ENCODE results near the gene RPE.

Gene RPE

DNA sequence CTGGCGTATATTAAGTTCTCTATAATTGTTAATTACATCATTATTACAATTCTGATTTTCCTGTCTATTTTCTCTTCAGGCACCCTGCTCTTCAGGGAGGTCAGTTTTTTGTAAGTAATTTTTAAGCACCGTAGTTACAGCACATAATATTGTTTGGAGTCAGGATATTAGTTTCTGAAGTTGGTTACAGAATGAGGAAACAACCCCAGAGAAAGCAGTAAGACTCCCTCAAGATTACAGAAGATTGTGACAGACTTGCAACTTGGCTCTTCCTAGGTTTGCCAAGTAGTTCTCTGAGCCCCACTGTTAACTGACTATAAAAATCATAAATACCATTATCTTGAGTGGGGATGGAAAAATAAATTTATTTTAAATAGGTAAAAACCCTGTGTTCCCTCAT, 921 bp downstream of the RPE start:
- peak; percentile 83 for DNase-seq

DNA sequence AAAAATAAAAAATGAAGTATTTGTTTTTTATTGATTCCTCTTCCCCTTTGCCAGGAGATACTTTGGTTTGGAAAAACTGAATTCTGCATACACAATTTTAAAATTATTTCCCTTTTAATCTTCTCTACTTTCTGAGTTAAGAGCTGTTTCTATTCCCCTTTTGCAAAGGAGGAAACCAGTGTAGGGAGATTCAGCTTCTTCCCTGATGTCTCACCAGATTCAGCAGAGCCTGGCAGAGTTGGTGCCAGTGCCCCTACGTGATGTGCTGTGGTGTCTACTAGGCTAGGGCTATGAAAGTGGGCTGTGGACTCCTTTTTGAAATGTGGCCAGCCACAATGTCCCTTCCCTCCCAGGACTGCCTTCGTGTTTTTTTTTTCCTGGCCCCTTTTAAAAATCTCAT, 2.4 kb downstream of the RPE start:
- DNase-seq = peak; percentile 80

DNA sequence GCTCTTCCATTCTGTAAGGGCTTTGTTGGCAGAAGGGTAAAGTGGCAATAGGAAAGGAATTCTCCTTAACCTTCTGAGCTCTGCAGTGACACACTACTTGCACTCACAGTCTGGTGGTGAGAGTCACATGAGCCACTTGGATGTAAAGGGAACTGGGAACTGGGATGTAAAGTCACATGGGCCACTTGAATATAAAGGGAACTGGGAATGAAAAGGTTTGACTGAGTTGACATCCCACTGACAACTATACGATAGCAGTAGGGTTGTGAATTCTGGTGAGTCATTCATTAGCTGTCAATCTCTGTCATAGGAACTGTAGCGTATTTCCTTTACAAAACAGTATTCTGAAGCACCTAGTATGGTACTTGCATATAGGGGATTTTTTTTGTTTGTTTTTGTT, 5.5 kb downstream of the RPE start:
- peak; percentile 92 for DNase-seq

DNA sequence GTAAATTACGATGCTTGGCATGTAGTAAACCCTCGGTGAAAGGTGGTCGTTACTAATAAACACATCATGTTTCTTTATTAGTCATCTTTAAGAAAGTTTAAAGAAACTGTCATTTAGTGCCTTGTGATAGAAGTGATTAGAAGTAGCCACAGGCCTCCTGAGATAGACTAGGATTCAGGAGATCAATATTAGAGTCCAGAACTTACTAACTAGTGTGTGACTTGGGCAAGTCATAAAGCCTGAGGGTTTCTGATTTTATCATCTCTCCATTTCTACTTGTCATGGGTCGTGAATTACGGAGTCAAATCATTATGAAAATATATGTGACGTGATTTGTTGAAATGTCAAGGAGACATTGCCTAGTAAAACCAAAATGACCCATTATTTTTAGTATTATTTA, 6.7 kb downstream of the RPE start:
- DNase-seq = no peak

DNA sequence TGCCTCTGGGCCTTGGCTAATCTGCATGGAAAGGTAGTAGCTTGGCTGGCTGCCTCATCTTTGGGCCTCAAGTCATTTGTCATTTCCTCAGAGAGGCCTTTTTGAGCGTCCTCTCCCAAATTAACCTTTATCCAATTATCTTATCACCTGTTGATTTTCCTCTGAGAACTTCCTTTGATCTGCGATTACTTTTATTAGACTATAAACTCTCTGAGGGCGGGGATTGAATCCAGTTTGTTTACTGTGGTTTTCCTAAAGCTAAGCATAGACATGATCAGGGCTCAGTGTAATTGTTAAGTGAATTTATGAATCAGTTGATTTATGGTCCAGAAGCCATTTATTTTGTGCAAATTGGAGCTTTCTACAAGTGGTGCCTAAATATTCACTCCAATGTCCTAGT, 7.5 kb downstream of the RPE start:
- no peak for DNase-seq

DNA sequence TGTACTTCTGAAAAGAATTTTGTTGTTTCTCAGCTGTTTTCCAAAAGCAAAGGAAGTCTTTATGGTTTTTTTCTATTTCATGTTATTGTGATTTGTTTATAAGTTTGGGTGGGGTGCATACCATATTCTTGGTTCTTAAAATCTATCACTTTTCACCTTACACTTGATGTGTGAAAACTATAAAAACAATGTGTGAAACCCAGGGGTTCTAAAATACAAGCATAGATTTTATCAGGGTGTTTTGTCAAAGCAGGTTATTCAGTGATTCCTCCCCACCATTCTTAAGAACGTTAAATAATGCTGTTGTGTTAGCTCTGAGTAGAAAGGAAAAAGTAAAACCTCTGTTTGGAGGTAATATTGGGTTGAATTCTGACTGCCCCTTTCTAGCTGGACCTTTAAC, 17.7 kb downstream of the RPE start:
- DNase-seq = no peak

DNA sequence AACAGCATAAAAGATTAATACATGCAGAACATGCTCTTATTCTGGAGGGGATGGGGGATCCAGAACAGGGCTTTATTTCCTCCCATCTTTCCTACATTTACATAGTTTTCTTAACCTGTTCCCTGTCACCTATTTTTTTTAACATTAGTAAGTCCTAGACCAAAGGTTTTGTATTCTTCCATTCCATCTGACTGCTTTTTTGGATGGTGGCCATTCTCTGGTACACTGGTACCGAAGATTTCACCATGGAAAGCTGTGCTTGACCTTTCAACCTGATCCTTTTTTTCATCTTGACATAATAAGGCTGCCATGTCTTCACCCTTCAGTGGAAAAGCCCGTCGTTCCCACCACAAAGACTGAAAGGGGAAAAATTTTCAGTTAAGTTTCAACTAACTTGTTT, 20.4 kb downstream of the RPE start:
- no peak for DNase-seq

DNA sequence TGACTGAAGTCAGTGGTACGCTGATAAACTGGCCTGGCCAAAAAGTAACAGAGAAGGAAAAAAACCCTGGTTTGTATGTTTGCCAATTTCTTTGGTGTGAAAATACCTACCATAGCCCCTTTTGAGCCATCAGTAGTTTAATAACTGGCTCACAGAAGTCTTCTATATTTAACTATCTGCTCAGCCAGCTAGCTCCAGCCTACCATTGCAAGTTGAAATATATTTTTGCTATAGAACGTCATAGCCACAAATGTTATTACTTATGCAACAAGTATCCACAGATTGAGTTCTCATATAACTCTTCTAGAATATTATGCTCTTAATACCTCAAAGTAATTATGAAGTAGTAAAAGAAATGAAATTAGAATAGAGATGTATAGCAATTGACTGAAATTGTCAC, 25.2 kb downstream of the RPE start:
- DNase-seq = no peak

DNA sequence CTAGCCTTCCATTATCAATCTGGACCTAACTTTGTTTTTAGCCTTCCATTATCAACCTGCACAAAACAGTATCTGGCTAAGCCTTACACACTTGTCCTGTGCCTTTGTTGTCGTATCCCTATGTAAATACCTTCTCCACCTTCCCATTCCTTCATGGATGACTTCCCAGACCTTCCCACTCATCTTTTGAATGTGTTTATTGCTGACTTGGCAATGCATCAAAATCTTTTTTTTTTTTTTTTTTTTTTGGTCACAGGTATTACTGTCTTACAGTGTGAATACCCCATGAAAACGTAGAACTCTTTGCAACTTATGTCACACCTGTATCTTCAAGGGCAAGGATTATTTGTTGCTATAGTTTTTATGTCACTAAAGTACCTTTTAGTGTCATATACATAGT, 25.7 kb downstream of the RPE start:
- no peak for DNase-seq

DNA sequence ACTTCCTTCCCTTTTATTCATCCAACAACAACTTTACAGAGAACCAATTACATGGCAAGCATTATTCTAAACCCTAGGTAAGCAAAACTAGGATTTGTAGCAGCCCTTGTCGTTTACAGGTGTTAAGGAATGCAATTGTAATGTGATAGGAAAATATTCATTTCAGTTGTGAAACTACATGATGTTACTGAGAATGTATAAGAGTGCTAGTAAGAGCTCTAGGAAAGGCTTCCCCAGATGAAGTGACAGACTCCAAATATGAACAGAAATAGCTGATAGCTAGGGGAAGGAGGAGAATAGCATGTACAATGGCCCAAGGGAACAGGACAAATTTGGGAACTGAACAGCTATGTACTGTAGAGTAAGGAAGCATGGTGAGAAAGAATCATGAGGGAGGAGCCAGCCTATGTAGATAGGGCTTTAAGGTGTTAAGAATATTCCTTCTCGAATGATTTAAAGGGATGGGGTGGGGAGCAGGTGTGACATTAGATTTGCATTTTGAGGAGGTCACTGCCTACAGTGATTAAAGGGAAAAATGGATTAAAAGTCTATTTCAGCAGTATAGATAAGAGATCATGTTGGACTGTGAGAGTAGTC, 31.7 kb downstream of the RPE start:
- DNase-seq = no peak

DNA sequence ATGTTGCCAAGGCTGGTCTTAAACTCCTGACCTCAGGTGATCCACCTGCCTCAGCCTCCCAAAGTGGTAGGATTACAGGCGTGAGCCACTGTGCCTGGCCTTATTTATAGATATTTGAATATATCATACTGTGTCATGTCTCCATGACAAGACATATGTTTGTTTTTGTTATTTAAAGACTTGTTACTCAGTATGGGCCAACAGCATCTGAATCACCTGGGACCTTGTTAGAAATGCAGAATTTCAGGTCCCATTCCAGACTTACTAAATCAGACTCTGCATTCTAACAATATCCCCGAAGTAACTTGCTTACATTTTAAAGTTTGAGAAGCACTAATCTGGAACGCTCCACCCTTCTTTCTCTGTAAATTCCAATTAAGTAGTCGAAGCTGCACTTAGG, 33.2 kb downstream of the RPE start:
- no peak for DNase-seq

DNA sequence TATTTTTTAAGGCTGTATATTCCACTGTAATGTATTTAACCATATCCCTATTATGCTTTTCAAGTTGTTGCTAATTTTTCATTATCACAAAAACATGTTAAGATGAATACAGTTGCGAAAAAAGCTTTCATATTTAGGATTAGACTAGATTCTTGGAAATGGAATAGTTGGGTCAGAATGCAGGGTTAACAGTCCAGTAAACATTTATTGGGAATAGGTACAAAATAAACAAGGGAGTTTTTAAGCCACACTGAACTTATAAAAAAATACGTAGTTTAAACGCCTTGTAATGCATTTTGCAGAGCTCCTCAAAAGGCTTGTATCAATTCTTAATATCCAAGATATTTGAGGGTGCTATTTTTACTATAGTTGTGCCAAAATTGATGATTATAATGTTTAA, 35.6 kb downstream of the RPE start:
- no peak for DNase-seq

DNA sequence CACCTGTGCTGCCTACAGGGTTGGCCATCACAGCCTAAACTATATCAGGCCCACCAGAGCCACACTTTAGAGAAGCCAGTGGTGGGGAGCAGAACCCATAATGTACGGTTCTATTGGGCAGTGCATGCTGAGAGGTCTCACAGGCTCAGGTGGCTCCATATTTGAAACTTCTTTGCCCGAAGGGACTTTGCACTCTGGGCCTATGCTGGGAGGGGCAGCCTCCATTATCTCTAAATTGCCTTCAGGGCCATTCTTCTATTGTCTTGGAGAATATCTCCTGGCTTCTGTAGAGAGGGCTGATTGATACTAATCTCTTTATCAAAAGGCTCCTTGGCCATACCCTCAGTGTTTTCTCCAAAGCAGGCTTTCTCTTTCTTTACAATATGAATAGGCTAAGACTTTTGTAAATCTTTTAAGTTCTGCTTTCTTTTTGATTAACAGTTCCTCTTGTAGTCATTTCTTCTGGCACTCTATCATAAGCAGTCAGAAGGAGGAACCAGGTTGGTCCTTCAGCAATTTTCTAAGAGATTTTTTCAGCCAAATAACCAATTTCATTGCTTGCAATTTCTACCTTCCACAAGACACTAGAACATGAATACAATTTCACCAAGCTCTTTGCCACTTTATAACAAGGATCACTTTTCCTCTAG, 44.5 kb downstream of the RPE start:
- DNase-seq = peak; percentile 61

DNA sequence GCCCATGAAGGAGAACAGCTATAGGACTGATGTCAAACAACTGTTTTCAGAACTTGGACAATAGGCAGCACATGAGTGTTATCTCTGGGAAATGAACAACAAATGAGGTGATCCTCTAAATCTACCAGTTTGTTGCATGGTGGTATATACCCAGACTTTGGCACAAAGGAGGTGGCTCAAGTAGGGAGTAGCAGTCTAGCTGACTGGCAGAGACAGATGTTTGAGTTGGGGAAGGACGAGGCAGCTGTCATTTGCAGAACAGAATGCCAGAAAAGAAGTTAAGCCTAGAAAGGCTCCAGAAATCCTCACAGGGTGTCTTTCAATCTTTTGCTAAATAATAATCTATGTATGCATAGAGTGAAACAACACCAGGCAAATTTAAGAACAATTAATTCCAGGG, 47.4 kb downstream of the RPE start:
- DNase-seq = no peak

DNA sequence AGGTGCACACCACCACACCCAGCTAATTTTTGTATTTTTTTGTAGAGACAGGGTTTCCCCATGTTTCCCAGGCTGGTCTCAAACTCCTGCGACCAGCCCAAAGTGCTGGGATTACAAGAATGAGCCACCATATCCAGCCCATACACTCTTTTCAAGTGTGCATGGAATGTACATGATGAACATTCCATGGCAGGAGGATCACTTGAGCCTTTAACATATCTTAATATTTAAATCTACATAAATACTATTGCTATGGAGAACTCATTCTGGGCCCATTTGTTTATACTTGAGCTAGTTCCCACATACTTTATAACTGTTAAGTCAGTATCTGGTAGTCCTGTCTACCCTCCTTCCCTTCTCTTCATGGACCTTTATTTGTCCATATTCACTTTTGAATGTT, 48.4 kb downstream of the RPE start:
- DNase-seq = no peak

DNA sequence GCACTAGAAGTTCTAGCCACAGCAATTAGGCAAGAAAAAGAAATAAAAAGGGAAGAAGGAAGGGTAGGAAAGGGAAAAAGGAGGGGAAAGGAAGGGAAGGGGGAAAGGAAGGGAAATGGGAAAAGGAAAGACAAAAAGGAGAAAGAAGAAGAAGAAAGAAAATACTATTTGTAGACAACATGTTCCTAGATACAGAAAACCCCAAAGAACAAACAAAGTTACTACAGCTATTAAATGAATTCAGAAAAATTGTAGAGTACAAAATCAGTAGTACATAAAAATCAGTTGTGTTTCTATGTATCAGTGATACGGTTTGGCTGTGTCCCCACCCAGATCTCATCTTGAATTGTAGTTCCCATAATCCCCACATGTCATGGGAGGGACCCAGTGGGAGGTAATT, 52.3 kb downstream of the RPE start:
- no peak for DNase-seq

DNA sequence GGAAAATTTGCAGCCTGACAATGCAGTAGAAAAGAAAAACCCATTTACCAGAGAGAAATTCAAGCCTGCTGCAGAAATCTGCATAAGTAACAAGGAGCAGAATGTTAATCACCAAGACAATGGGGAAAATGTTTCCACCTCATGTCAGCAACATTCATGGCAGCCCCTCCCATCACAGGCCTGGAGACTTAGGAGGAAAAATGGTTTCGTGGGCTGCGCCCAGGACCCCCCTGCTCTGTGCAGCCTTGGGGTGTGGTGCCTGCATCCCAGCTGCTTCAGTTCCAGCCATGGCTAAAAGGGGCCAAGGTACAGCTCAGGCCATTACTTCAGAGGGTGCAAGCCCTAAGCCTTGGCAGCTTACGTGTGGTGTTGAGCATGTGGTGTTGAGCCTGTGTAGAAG, 53.4 kb downstream of the RPE start:
- no peak for DNase-seq

DNA sequence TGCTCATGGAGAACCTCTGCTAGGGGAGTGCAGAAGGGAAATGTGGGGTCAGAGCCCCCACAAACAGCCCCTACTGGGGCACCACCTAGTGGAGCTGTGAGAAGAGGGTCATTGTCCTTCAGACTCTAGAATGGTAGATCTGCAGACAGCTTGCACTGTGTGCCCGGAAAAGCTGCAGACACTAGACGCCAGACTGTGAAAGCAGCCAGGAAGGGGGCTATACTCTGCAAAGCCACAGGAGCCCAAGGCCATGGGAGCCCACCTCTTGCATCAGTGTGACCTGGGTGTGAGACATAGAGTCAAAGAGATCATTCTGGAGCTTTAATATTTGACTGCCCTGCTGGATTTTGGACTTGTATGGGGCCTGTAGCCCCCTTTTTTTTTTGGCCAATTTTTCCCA, 60.9 kb downstream of the RPE start:
- DNase-seq = no peak
